22Rv1 (cell line): ENCODE data around the gene SLC9A4.

Source experiments
- H3K27ac ChIP-seq: fragments of 450-650 bp; 2 replicates; pipeline ENCODE4 v1.5.1; 2017
- ZFX ChIP-seq: fragments of 450-650 bp; IDR thresholded peaks from 2 replicates; pipeline ENCODE4 v1.6.1; 2017; ENCODE audit warnings: antibody characterized with exemption, borderline replicate concordance
- TF ChIP-seq, protein P1 (sequence below): fragments of 450-650 bp; IDR thresholded peaks from 2 replicates; pipeline ENCODE4 v1.5.1; 2017; ENCODE audit warnings: mild to moderate bottlenecking

Gene SLC9A4

DNA sequence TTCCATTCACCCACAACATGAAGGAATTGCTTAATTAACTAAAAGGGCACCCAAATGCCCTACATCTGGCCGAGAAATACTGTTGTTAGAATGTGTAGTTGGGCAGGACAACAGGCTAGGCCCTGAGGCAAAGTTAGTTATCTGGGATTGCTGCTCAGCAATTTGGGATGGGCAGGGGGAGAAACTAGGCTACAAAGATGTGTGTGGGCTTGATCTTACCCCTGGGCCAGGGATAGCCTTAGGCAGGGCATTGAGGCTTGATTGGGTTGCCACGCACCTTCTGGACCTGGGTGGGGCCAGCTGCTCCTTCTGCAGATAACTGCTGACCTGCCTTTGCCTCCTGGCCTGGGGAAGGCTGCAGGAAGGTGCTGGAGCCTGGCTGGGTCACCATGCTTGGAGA, 40.6 kb upstream of the SLC9A4 start:
- TF ChIP-seq, protein P1, sequence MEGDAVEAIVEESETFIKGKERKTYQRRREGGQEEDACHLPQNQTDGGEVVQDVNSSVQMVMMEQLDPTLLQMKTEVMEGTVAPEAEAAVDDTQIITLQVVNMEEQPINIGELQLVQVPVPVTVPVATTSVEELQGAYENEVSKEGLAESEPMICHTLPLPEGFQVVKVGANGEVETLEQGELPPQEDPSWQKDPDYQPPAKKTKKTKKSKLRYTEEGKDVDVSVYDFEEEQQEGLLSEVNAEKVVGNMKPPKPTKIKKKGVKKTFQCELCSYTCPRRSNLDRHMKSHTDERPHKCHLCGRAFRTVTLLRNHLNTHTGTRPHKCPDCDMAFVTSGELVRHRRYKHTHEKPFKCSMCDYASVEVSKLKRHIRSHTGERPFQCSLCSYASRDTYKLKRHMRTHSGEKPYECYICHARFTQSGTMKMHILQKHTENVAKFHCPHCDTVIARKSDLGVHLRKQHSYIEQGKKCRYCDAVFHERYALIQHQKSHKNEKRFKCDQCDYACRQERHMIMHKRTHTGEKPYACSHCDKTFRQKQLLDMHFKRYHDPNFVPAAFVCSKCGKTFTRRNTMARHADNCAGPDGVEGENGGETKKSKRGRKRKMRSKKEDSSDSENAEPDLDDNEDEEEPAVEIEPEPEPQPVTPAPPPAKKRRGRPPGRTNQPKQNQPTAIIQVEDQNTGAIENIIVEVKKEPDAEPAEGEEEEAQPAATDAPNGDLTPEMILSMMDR: no peak
- TF ChIP-seq ZFX: no peak
- no peak overlapping the region for H3K27ac ChIP-seq

DNA sequence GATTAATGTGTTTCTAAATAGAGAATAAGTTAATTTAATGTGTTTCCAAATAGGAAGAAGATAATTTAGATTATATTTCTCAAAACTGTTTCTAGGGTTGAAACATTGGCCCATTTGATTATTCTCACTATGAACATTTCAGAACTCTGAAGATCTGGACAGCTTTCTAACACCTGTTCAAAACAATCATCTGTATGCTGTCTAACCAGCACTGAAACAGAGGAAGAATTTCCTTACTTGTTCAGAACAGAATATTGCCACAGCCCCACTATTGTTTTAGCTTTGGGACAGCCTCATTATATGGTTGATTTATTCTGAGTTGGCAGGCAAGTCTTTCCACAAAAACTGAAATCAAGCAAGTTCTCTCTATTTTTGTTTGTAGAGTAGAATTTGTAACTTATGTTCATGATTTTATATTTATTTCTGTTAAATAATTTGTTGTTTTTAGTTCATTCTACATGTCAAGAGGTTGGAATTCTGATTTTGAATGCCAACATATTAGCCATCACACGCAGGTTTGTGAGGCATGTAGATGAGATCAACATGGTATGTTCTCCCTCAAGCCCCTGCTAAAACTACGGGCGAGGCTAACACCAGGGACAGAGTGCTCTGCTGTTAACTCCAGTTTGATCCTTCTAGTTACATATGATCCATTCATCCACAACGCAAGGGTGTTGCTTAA, 38.9 kb upstream of the SLC9A4 start:
- no peak for TF ChIP-seq ZFX
- TF ChIP-seq, protein P1: no peak

DNA sequence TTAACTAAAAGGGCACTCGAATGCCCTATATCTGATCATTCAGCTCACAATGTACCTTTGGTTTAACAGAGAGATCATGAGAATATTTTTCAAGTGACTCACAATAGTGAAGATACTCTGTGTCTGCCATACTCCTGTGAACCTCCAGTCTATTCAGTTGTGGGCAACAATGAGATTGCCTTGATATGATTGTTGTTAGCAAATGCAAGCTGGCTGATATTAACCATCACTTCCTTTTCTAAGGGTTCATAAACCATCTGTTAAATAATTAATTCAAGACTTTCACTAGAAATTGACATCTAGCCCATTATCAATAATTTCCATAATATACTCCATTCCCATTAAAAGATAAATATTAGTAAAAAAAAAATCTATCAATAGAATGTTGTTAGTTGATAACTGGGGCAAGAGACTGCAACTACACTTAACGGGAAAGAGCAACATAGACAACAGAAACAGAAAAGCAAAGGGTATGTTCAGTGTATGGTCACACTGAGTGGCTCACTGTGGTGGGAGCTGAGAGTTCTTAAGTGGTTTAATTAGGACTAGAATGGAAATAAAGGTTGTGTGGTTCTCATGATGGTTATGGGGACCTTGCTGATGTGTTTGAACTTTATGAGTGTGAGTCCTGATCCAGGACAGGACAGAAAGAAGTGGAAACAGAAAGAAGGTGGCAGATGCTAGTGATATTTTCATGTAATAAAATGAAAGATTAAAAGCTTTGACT, 38.2 kb upstream of the SLC9A4 start:
- TF ChIP-seq, protein P1: no peak
- TF ChIP-seq ZFX: no peak
- H3K27ac ChIP-seq: no peak overlapping the region

More for the DNA sequence above, 38.9 kb upstream of the SLC9A4 start:
- H3K27ac ChIP-seq: no peak overlapping the region

DNA sequence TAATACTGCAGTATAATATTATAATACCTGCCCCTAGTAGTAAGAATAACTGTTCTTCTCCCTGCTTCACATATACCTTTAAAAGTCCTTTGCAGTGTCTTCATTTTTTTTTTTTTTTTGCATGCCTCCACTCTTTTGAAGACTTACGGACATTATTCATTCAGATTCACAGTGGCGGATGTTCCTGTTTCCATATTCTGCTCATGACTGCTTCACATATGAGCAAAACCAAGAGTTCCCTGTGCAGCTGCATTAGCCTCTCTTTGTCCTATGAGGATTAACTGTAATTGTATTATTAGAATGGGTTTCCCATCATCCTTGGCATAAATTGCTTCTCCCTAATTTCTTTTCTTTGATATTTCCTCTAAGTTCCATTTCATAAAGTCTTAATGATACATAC, 37.3 kb upstream of the SLC9A4 start:
- no peak overlapping the region for H3K27ac ChIP-seq
- no peak for TF ChIP-seq ZFX
- TF ChIP-seq, protein P1: no peak

DNA sequence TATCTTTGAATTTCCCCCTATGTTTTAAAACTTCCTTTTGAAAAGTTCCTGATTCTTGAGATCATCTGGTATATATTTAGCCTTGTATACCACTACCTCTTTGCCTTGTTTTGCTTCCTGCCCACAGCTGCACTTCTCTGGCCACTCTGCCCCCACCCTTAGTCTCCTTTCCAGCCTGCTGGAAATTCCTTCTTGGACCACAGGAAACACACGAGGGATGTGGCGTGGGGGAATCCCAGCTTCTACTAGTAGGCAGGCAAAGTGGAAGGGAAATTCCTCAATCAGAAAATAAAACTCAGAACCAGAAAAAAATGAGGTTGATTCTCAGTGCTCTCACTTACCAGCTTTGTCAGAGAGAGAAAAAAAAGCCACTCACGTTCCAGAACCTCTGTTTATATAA, 36.7 kb upstream of the SLC9A4 start:
- TF ChIP-seq ZFX: no peak
- TF ChIP-seq, protein P1: no peak
- H3K27ac ChIP-seq: no peak overlapping the region

DNA sequence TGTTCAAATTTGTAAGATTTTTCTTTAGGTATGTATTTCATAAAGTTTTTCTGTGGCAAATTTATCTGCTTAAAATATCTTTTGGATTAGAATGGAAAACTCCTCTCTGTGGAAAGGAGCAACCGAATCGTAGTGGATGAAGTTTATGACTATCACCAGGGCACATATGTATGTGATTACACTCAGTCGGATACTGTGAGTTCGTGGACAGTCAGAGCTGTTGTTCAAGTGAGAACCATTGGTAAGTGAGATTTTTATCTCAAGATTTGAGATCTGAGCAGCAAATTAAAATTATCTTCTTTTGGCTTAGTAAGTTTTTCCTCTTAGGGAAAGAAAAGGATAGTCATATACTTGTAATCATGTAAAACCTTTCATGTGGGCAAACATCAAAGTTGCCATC, 35.9 kb upstream of the SLC9A4 start:
- TF ChIP-seq, protein P1: no peak
- TF ChIP-seq ZFX: no peak

DNA sequence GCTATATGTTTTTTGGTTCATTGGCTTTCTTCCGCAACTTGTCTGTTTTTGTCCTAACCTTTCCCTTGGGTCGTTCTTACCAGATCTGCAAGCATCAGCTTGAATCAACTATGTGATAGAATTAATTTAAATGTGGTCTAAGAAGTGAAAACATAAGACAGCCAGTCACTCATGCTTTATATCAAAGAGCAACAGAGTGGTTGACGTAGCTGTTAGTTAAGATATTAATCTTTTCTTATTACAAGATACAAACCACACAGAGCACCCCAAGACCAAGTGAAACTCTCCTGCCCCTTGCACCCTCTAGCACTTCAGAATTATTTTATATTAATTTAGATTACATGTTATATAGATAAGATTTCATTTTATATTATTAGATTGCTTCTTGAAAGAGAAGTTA, 34.9 kb upstream of the SLC9A4 start:
- H3K27ac ChIP-seq: no peak overlapping the region
- TF ChIP-seq, protein P1: no peak
- no peak for TF ChIP-seq ZFX

More for the DNA sequence above, 35.9 kb upstream of the SLC9A4 start:
- H3K27ac ChIP-seq: no peak overlapping the region
